Activated naive CD4-positive, alpha-beta T cell treated with anti-CD3 and anti-CD28 coated beads, Interleukin-2, amount 10 ng/mL, durations not matched to agents 7 days and 5 days (primary cell): ENCODE data around the gene NOVA2.

Experiments used
- CTCF ChIA-PET: fragments of 350-600 bp; sonication (Branson Sonifier 250); formaldehyde crosslinking; loops from one replicate; lab custom pipeline; 2021; ENCODE audit warnings: antibody characterized with exemption; lab: Charles Lee
- DNase-seq: peaks from one replicate; pipeline ENCODE4 v3.0.0-alpha.2; 2020
- H3K27ac Mint-ChIP-seq: one replicate; pipeline ENCODE4 v1.8.0; 2021; ENCODE audit warnings: mild to moderate bottlenecking, moderate library complexity, mixed read lengths
- H3K27me3 Mint-ChIP-seq: one replicate; pipeline ENCODE4 v1.8.0; 2021; ENCODE audit warnings: mild to moderate bottlenecking, mixed read lengths
- H3K36me3 Mint-ChIP-seq: one replicate; pipeline ENCODE4 v1.8.0; 2021; ENCODE audit warnings: mixed read lengths
- H3K4me1 Mint-ChIP-seq: one replicate; pipeline ENCODE4 v1.8.0; 2021; ENCODE audit warnings: mixed read lengths
- H3K4me3 Mint-ChIP-seq: one replicate; pipeline ENCODE4 v1.8.0; 2021; ENCODE audit warnings: mild to moderate bottlenecking, moderate library complexity, mixed read lengths
- H3K9me3 Mint-ChIP-seq: one replicate; pipeline ENCODE4 v1.8.0; 2021; ENCODE audit warnings: mixed read lengths

Gene NOVA2

DNA sequence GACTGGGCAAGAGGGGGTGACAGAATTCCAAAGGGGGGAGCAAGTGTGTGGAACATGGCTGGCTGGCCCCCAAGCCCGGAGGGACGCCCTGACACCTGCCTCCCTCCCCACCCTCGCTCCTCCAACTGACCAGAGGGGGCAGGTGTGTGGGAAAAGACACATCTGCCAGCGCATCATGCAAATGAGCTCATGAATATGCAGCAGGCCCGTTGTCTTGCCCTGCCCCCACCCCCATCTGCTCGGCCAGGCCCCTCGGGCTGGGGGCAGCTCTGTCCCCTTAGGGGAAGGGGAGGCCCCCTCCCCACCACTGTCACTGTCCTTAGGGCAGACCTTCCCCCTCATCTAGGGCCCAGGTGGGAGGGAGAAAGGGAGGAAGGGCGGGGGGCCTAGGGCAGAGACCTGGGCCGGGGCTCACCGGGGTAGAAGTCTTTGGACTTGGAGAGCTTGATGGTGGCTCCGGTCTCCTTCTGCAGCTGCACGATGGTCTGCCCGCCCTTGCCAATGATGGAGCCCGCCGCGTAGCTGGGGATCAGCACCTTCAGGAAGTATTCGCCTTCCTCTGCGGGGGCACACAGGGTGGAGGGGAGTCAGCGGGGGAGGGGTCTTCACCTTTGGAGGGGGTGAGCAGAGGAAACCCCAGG lies 12.9 kb downstream of the NOVA2 start:
- CTCF ChIA-PET, result interaction anchor here (1.3 kb wide), 1 partner anchor 35 kb away, joined by 3 read pairs; no protein-coding TSS in a partner anchor
- H3K36me3 Mint-ChIP-seq, result no peaks in the 10 kb centered on the region
- no peaks in the 10 kb centered on the region for H3K9me3 Mint-ChIP-seq
- DNase-seq, result no peak
- no peaks in the 10 kb centered on the region for H3K4me1 Mint-ChIP-seq
- no peak overlapping the region for H3K27ac Mint-ChIP-seq
- H3K4me3 Mint-ChIP-seq, result no peak overlapping the region
- H3K27me3 Mint-ChIP-seq, result peaks cover 71% of the 10 kb centered on the region

DNA sequence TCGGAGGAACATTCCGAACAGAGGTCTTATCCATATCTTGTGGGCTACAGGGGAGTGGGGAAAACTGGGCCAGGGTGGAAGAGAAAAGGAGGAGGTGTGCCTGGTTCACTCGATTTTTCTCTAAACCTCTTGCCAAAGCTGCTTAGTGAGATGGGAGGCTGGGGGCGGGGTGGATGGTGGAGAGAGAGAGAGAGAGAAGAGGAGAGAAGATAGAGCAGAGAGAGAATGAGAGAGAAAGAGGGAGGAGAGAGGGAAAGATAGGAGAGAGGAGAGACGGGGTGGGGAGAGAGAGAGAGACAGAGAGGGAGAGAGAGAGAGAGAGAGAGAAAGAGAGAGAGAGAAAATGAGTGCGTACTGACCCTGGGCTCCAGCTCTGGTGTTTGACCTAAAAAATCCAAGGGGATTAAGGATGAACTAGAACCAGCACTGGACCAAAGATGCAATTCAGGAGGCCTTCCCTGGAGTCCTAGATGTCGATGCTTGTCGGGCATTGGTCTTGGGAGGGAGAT lies 14.1 kb downstream of the NOVA2 start:
- Mint-ChIP-seq H3K36me3 (no peaks in the 10 kb centered on the region), H3K27ac (no peak overlapping the region), H3K9me3 (no peaks in the 10 kb centered on the region), H3K4me1 (peaks cover 9% of the 10 kb centered on the region), H3K4me3 (no peak overlapping the region), H3K27me3 (peaks cover 70% of the 10 kb centered on the region)
- CTCF ChIA-PET, result interaction anchor here (1.3 kb wide), 1 partner anchor 34 kb away, joined by 3 read pairs; no protein-coding TSS in a partner anchor
- no peak for DNase-seq

DNA sequence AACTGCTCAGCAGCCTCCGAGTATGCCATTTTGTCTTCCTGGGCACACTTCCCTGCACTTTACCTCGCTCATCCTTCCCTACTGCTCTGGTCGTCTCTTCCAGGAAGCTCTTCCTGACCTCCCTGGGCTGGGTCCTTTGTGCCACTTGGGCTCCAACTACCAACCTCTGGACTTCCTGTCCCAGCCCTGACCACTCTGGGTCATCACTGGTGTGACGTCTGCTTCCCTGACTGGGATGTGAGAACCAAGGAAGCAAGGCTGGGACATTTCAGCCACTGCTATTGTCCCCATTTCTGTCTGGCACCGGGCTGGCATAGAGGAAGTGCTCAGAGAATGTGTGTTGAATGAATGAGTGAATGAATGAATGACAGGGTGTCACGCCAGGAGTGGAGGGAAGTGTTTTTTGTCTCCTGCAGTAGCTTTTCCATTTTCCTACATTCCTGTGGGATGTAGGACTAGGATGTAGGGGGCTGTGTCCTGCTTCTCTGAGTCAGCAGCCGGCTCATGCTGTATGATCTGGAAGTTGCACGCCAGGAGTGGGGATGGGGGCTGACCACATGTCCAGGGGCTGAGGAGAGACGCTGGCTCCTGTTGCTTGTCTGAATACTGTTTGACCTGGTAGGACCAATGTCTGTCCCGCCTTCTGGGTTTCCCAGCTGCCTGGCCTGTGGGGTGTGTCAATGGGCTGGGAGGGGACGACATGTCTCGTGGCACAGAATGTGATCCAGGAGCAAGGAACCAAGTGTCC lies 14.7 kb downstream of the NOVA2 start:
- H3K27ac Mint-ChIP-seq, result no peak overlapping the region
- peaks cover 72% of the 10 kb centered on the region for H3K27me3 Mint-ChIP-seq
- CTCF ChIA-PET, result interaction anchor here (1.3 kb wide), 1 partner anchor 33 kb away, joined by 3 read pairs; no protein-coding TSS in a partner anchor
- DNase-seq, result no peak
- H3K4me3 Mint-ChIP-seq, result no peak overlapping the region
- H3K4me1 Mint-ChIP-seq, result peaks cover 10% of the 10 kb centered on the region
- no peaks in the 10 kb centered on the region for H3K9me3 Mint-ChIP-seq
- no peaks in the 10 kb centered on the region for H3K36me3 Mint-ChIP-seq

DNA sequence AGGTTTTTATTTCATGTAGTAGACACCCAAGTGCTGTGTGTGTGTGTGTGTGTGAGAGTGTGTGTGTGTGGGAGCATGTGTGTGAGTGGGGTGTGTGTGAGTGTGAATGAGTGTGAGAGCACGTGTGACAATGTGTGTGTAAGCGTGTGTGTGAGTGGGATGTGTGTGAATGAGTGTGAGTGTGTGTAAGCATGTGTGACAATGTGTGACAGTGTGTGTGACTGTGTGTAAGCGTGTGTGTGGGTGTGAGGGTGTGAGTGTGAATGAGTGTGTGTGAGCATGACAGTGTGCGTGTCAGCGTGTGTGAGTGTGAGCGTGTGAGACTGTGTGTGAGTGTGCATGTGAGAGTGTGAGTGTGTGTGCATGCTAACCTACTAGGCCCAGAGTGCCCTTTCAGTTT lies 15.3 kb downstream of the NOVA2 start:
- Mint-ChIP-seq H3K9me3 (no peaks in the 10 kb centered on the region), H3K36me3 (no peaks in the 10 kb centered on the region), H3K4me3 (no peak overlapping the region), H3K4me1 (peaks cover 16% of the 10 kb centered on the region), H3K27me3 (peaks cover 71% of the 10 kb centered on the region), H3K27ac (no peak overlapping the region)
- CTCF ChIA-PET, result no interaction called here
- DNase-seq, result no peak

- H3K27ac Mint-ChIP-seq, result no peak overlapping the region
- H3K4me3 Mint-ChIP-seq, result no peak overlapping the region
- no peak for DNase-seq
- CTCF ChIA-PET, result no interaction called here
- H3K9me3 Mint-ChIP-seq, result peaks cover 3% of the 10 kb centered on the region
- no peaks in the 10 kb centered on the region for H3K36me3 Mint-ChIP-seq
- H3K27me3 Mint-ChIP-seq, result peaks cover 64% of the 10 kb centered on the region
- H3K4me1 Mint-ChIP-seq, result peaks cover 29% of the 10 kb centered on the region
Measured at GRCh38 chr19:45955905-45956608, 17.6 kb downstream of the NOVA2 start.

DNA sequence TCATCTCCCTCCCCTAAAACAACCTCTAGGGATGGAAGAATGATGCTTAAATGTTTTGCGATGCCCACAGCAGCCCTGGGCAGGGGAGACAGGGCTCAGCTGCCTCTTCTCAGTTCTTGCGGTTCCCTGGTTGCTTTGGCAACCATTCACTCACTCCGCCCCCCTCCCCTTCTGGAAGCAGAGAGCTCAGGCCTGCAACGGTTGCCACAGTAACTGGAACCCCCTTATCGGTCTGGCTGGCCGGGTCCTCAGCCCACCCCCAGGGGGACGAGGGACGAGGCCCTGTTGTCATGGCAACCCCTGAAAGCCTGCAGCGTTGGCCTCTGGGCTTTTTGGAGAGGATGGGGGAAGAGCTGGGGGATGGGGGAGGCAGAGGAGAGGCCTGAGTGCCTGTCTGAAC lies 19.5 kb downstream of the NOVA2 start:
- peaks cover 44% of the 10 kb centered on the region for H3K27me3 Mint-ChIP-seq
- H3K4me3 Mint-ChIP-seq, result no peak overlapping the region
- H3K9me3 Mint-ChIP-seq, result peaks cover 3% of the 10 kb centered on the region
- no peak overlapping the region for H3K27ac Mint-ChIP-seq
- CTCF ChIA-PET, result no interaction called here
- H3K4me1 Mint-ChIP-seq, result peaks cover 29% of the 10 kb centered on the region
- no peak for DNase-seq
- no peaks in the 10 kb centered on the region for H3K36me3 Mint-ChIP-seq

DNA sequence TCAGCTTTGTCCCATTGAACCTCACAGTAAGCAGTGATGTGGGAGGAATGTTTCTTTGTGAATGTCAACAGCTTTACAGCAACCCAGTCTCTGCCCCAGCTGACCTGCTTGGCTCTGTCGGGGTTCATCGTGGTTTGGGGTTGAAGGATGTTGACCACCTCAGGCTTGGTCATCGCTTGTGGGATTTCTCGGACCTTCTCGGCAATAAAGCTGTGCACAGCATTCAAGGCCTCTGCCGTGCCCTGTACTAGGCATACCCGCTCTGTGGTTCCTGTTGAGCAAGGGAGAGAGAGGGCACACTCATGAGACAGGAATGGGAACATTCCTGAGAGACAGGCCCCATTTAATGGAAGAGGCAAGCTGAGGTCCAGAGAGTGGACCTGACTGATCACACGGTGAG lies 20.0 kb downstream of the NOVA2 start:
- no peak for DNase-seq
- CTCF ChIA-PET, result no interaction called here
- H3K27me3 Mint-ChIP-seq, result peaks cover 40% of the 10 kb centered on the region
- no peak overlapping the region for H3K27ac Mint-ChIP-seq
- H3K4me3 Mint-ChIP-seq, result no peak overlapping the region
- no peaks in the 10 kb centered on the region for H3K36me3 Mint-ChIP-seq
- peaks cover 29% of the 10 kb centered on the region for H3K4me1 Mint-ChIP-seq
- H3K9me3 Mint-ChIP-seq, result peaks cover 3% of the 10 kb centered on the region

DNA sequence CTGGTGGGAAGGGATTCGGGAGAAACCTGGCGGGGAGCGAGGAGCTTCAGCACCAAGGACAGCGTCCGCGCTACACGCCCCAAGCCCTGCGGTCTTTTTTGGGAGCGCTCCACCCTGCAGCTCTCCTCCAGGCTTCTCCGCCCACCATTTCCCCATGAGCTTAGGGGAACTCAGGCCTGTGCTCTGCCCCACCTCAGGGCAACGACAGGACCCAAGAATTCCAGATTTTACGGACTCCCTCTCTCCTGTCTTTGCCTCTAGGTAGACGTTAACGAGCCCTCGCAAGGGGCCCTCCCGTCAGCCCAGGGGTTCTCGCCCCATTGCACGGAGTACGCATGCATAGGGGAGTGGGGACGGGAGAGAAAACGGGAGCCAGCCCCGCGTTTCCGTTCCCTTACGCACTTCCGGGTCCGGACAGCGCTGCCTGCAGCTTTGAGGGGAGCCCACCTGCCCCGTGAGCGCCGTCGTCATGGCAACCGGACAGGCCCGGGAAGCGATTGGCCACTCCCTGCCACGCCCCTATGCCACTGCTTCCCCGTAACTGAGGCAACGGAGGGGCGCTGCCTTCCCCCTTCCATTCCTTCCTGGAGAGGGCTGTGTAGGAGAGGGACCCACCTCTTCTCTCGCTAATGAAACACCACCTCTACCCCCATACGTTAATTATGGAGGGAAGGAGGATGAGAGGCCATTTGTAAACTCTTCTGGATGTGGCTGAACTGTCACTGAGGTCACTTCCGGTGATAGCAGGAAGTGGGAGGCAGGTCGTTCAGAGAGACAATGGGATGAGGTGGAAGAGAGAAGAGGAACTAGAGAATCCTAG lies 20.8 kb downstream of the NOVA2 start:
- H3K27ac Mint-ChIP-seq, result peak overlapping the region; percentile 70
- H3K27me3 Mint-ChIP-seq, result peaks cover 33% of the 10 kb centered on the region
- peaks cover 29% of the 10 kb centered on the region for H3K4me1 Mint-ChIP-seq
- H3K36me3 Mint-ChIP-seq, result no peaks in the 10 kb centered on the region
- CTCF ChIA-PET, result interaction anchor here (0.6 kb wide), 1 partner anchor 1598 kb away, joined by 3 read pairs; no protein-coding TSS in a partner anchor
- peaks cover 3% of the 10 kb centered on the region for H3K9me3 Mint-ChIP-seq
- DNase-seq, result peak; percentile 74
- peak overlapping the region; percentile 63 for H3K4me3 Mint-ChIP-seq

DNA sequence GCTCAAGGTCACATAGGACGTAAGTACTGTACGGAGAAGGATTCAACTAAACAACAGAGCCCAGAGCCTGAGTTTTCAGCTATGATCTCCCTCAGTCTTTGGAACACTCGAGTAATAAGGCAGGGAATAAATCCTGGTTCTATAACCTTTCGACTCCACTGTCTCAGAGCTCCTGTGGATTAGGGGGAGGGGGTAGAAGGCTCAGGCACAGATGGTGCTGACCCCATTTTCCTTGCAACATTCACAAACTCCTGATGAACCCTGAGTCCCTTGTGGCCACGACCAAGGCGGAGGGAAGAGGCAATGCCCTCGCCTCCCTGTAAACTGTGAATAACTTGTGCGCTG lies 21.4 kb downstream of the NOVA2 start:
- H3K27me3 Mint-ChIP-seq, result peaks cover 35% of the 10 kb centered on the region
- DNase-seq, result no peak
- CTCF ChIA-PET, result interaction anchor here (0.6 kb wide), 1 partner anchor 1599 kb away, joined by 3 read pairs; no protein-coding TSS in a partner anchor
- H3K4me3 Mint-ChIP-seq, result no peak overlapping the region
- no peak overlapping the region for H3K27ac Mint-ChIP-seq
- H3K9me3 Mint-ChIP-seq, result peaks cover 3% of the 10 kb centered on the region
- H3K4me1 Mint-ChIP-seq, result peaks cover 29% of the 10 kb centered on the region
- no peaks in the 10 kb centered on the region for H3K36me3 Mint-ChIP-seq

- peaks cover 9% of the 10 kb centered on the region for H3K4me1 Mint-ChIP-seq
- H3K4me3 Mint-ChIP-seq, result no peak overlapping the region
- CTCF ChIA-PET, result interaction anchor here (0.8 kb wide), 1 partner anchor 64 kb away, joined by 3 read pairs; no protein-coding TSS in a partner anchor
- peaks cover 29% of the 10 kb centered on the region for H3K27me3 Mint-ChIP-seq
- H3K36me3 Mint-ChIP-seq, result no peaks in the 10 kb centered on the region
- no peak for DNase-seq
- H3K9me3 Mint-ChIP-seq, result no peaks in the 10 kb centered on the region
- H3K27ac Mint-ChIP-seq, result no peak overlapping the region
Measured at GRCh38 chr19:45947926-45948325, 25.7 kb downstream of the NOVA2 start.

DNA sequence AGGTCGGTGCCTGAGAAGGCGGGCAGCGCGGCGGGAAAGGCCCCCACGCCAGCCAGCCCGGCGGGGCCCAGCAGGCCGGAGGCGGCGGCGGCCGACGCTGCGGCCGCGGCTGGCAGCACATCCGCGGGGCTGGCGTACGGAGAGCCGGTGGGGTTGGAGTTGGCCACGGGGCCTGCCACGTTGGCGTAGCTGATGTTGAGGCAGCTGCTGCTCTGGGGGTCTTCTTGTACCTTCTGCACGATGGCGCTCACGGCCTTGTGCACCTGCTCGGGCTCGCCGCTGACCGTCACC lies 33.2 kb downstream of the NOVA2 start:
- no peaks in the 10 kb centered on the region for H3K36me3 Mint-ChIP-seq
- CTCF ChIA-PET, result no interaction called here
- no peak overlapping the region for H3K27ac Mint-ChIP-seq
- H3K27me3 Mint-ChIP-seq, result peaks cover 71% of the 10 kb centered on the region
- peaks cover 2% of the 10 kb centered on the region for H3K9me3 Mint-ChIP-seq
- peaks cover 16% of the 10 kb centered on the region for H3K4me1 Mint-ChIP-seq
- no peak for DNase-seq
- no peak overlapping the region for H3K4me3 Mint-ChIP-seq

DNA sequence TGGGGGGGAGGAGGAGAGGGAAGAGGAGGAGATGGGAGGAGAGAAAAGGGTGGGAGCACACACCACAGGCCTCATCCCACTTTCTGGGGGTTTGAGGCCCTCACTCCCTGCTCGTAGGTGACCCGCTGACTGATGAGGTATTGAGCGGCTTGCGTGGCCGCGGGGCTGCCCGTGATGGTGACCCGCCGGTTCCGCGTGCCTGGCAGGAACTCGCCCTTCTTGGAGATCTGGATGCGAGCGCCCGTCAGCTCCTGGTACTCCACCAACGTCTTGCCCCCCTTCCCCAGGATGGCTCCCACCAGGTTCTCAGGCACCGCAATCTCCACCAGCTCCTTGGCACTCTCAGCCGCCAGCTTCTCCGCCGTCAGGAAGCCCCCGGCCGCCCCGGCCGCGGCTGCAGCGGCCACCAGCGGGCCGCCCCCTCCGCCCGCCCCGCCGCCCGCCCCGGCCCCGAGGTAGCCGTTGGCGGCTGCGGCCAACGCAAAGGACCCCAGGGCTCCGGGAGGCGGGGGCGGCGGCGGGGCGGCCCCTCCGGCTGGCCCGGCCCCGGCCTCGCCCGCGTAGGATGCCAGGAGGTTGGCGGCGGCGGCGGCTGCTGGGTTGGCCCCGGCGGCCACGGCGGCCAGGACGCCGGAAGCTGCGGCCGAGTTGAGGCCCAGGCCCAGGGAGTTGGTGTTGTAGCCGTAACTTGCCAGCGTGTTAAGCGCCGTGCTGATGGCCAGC lies 33.7 kb downstream of the NOVA2 start:
- CTCF ChIA-PET, result no interaction called here
- Mint-ChIP-seq H3K4me3 (no peak overlapping the region), H3K27ac (no peak overlapping the region), H3K36me3 (no peaks in the 10 kb centered on the region), H3K27me3 (peaks cover 75% of the 10 kb centered on the region), H3K4me1 (peaks cover 16% of the 10 kb centered on the region), H3K9me3 (peaks cover 2% of the 10 kb centered on the region)
- no peak for DNase-seq

GRCh38 chr19:45938733-45939319 lies 34.8 kb downstream of the NOVA2 start:
- CTCF ChIA-PET, result no interaction called here
- peaks cover 16% of the 10 kb centered on the region for H3K4me1 Mint-ChIP-seq
- H3K36me3 Mint-ChIP-seq, result no peaks in the 10 kb centered on the region
- H3K27ac Mint-ChIP-seq, result no peak overlapping the region
- peaks cover 2% of the 10 kb centered on the region for H3K9me3 Mint-ChIP-seq
- no peak overlapping the region for H3K4me3 Mint-ChIP-seq
- H3K27me3 Mint-ChIP-seq, result peaks cover 83% of the 10 kb centered on the region
- no peak for DNase-seq
